GM12878 (cell line): ENCODE data around the gene GFM1.

Experiments
- CBX5 ChIP-seq: sonication (generic); IDR thresholded peaks from 2 replicates; pipeline ENCODE4 v1.6.1; 2016; ENCODE audit warnings: low read depth, moderate library complexity, mild to moderate bottlenecking, inconsistent platforms
- EP300 ChIP-seq, 2 experiments: fragments of 150-350 bp in 1 of 2; IDR thresholded peaks; 2 replicates each; pipeline ENCODE4 v1.6.1; 2011 to 2012; ENCODE audit warnings: low read depth in 2 of 2, low read length in 2 of 2, borderline replicate concordance in 1 of 2, improper control_type of control experiment in 1 of 2, inconsistent platforms in 1 of 2; ENCODE audit not compliant: control insufficient read depth in 1 of 2
- ZZZ3 ChIP-seq: IDR thresholded peaks from 2 replicates; pipeline ENCODE4 v1.6.1; 2011; ENCODE audit warnings: low read depth; ENCODE audit not compliant: control insufficient read depth, insufficient read length
- TF ChIP-seq, protein P1 (sequence below), 3 experiments: IDR thresholded peaks in 2 of 3; conservative IDR thresholded peaks in 1 of 3; 2 replicates each; pipeline ENCODE4 v1.5.1; 2011; ENCODE audit warnings: low read depth in 3 of 3, low read length in 3 of 3, mild to moderate bottlenecking in 3 of 3, control low read depth in 2 of 3, moderate library complexity in 2 of 3, inconsistent platforms in 1 of 3, mixed read lengths in 1 of 3; ENCODE audit not compliant: control insufficient read depth in 2 of 3, insufficient read depth in 1 of 3; ENCODE audit errors: extremely low read depth in 1 of 3

GRCh38 chr3:158679547-158680000, 35.2 kb downstream of the GFM1 start:
- TF ChIP-seq, protein P1, sequence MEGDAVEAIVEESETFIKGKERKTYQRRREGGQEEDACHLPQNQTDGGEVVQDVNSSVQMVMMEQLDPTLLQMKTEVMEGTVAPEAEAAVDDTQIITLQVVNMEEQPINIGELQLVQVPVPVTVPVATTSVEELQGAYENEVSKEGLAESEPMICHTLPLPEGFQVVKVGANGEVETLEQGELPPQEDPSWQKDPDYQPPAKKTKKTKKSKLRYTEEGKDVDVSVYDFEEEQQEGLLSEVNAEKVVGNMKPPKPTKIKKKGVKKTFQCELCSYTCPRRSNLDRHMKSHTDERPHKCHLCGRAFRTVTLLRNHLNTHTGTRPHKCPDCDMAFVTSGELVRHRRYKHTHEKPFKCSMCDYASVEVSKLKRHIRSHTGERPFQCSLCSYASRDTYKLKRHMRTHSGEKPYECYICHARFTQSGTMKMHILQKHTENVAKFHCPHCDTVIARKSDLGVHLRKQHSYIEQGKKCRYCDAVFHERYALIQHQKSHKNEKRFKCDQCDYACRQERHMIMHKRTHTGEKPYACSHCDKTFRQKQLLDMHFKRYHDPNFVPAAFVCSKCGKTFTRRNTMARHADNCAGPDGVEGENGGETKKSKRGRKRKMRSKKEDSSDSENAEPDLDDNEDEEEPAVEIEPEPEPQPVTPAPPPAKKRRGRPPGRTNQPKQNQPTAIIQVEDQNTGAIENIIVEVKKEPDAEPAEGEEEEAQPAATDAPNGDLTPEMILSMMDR (IDR thresholded peaks at IDR 0.05 in 2 of 3, conservative IDR thresholded peaks at IDR 0.05 in 1 of 3; ENCODE audit: control insufficient read depth in 2 of 3, extremely low read depth in 1 of 3, insufficient read depth in 1 of 3, low read depth in 3 of 3, low read length in 3 of 3), result no peak
- TF ChIP-seq CBX5 (no peak), ZZZ3 (no peak), EP300 (IDR thresholded peaks at IDR 0.05; ENCODE audit: borderline replicate concordance in 1 of 2, control insufficient read depth in 1 of 2, low read depth in 2 of 2, low read length in 2 of 2) (no peak)
